IPS-18a (cell line): ENCODE results near the gene RNGTT.

Experiments used
- H3K27ac ChIP-seq: one replicate; pipeline ENCODE4 v1.5.1; 2013; ENCODE audit warnings: low read length
- H3K27me3 ChIP-seq: one replicate; pipeline ENCODE4 v1.6.1; 2013; ENCODE audit warnings: mild to moderate bottlenecking, low read length; ENCODE audit not compliant: control insufficient read depth, insufficient read depth
- H3K36me3 ChIP-seq: one replicate; pipeline ENCODE4 v1.6.1; 2013; ENCODE audit warnings: low read depth, low read length; ENCODE audit not compliant: control insufficient read depth
- H3K4me1 ChIP-seq: one replicate; pipeline ENCODE4 v1.6.1; 2013; ENCODE audit warnings: low read depth, low read length; ENCODE audit not compliant: control insufficient read depth
- H3K4me3 ChIP-seq: one replicate; pipeline ENCODE4 v1.5.1; 2013; ENCODE audit warnings: low read length
- H3K9ac ChIP-seq: one replicate; pipeline ENCODE4 v1.6.1; 2013; ENCODE audit warnings: mild to moderate bottlenecking, low read length, moderate library complexity
- H3K9me3 ChIP-seq: one replicate; pipeline ENCODE4 v1.6.1; 2013; ENCODE audit warnings: low read depth, low read length; ENCODE audit not compliant: control insufficient read depth

The RNGTT gene

GRCh38 chr6:88899569-88900316 is 63.7 kb downstream of the RNGTT start:
- H3K27me3 ChIP-seq = no peaks in the 10 kb centered on the region
- no peaks in the 10 kb centered on the region for H3K9me3 ChIP-seq
- no peak overlapping the region for H3K4me3 ChIP-seq
- H3K27ac ChIP-seq = no peak overlapping the region
- H3K9ac ChIP-seq = no peak overlapping the region
- H3K4me1 ChIP-seq = no peaks in the 10 kb centered on the region
- H3K36me3 ChIP-seq = no peaks in the 10 kb centered on the region

GRCh38 chr6:88895911-88896310 is 67.5 kb downstream of the RNGTT start:
- H3K36me3 ChIP-seq = no peaks in the 10 kb centered on the region
- H3K9me3 ChIP-seq = no peaks in the 10 kb centered on the region
- no peaks in the 10 kb centered on the region for H3K27me3 ChIP-seq
- H3K27ac ChIP-seq = no peak overlapping the region
- H3K9ac ChIP-seq = no peak overlapping the region
- no peaks in the 10 kb centered on the region for H3K4me1 ChIP-seq
- H3K4me3 ChIP-seq = no peak overlapping the region

GRCh38 chr6:88890860-88891845 is 72.3 kb downstream of the RNGTT start:
- Histone ChIP-seq H3K4me3 (no peak overlapping the region), H3K27ac (no peak overlapping the region), H3K9ac (no peak overlapping the region), H3K36me3 (peaks cover 2% of the 10 kb centered on the region), H3K4me1 (no peaks in the 10 kb centered on the region), H3K27me3 (no peaks in the 10 kb centered on the region), H3K9me3 (no peaks in the 10 kb centered on the region)

GRCh38 chr6:88890394-88890793 is 73.0 kb downstream of the RNGTT start:
- peaks cover 3% of the 10 kb centered on the region for H3K36me3 ChIP-seq
- H3K9me3 ChIP-seq = no peaks in the 10 kb centered on the region
- H3K4me3 ChIP-seq = no peak overlapping the region
- H3K4me1 ChIP-seq = no peaks in the 10 kb centered on the region
- no peaks in the 10 kb centered on the region for H3K27me3 ChIP-seq
- H3K9ac ChIP-seq = no peak overlapping the region
- no peak overlapping the region for H3K27ac ChIP-seq

GRCh38 chr6:88884361-88884760 is 79.1 kb downstream of the RNGTT start:
- Histone ChIP-seq H3K4me1 (peaks cover 4% of the 10 kb centered on the region), H3K27ac (no peak overlapping the region), H3K27me3 (no peaks in the 10 kb centered on the region), H3K36me3 (peaks cover 3% of the 10 kb centered on the region), H3K9ac (no peak overlapping the region), H3K9me3 (no peaks in the 10 kb centered on the region), H3K4me3 (no peak overlapping the region)

GRCh38 chr6:88882536-88882935 is 80.9 kb downstream of the RNGTT start:
- H3K4me3 ChIP-seq = no peak overlapping the region
- no peak overlapping the region for H3K27ac ChIP-seq
- no peak overlapping the region for H3K9ac ChIP-seq
- peaks cover 3% of the 10 kb centered on the region for H3K36me3 ChIP-seq
- H3K9me3 ChIP-seq = no peaks in the 10 kb centered on the region
- H3K27me3 ChIP-seq = no peaks in the 10 kb centered on the region
- peaks cover 4% of the 10 kb centered on the region for H3K4me1 ChIP-seq

- no peaks in the 10 kb centered on the region for H3K27me3 ChIP-seq
- H3K9ac ChIP-seq = no peak overlapping the region
Measured at GRCh38 chr6:88881451-88881850, 82.0 kb downstream of the RNGTT start.

GRCh38 chr6:88880021-88880420 is 83.4 kb downstream of the RNGTT start:
- Histone ChIP-seq H3K4me1 (peaks cover 4% of the 10 kb centered on the region), H3K27ac (no peak overlapping the region), H3K36me3 (no peaks in the 10 kb centered on the region), H3K27me3 (no peaks in the 10 kb centered on the region), H3K9me3 (no peaks in the 10 kb centered on the region), H3K4me3 (no peak overlapping the region), H3K9ac (no peak overlapping the region)

More at GRCh38 chr6:88881451-88881850, 82.0 kb downstream of the RNGTT start:
- Histone ChIP-seq H3K36me3 (peaks cover 3% of the 10 kb centered on the region), H3K9me3 (no peaks in the 10 kb centered on the region), H3K4me1 (peaks cover 4% of the 10 kb centered on the region), H3K4me3 (no peak overlapping the region), H3K27ac (no peak overlapping the region)

GRCh38 chr6:88877893-88878292 is 85.5 kb downstream of the RNGTT start:
- Histone ChIP-seq H3K27ac (no peak overlapping the region), H3K4me3 (no peak overlapping the region), H3K27me3 (no peaks in the 10 kb centered on the region), H3K9me3 (no peaks in the 10 kb centered on the region), H3K36me3 (no peaks in the 10 kb centered on the region), H3K9ac (no peak overlapping the region), H3K4me1 (peaks cover 4% of the 10 kb centered on the region)

- no peak overlapping the region for H3K27ac ChIP-seq
- H3K4me3 ChIP-seq = no peak overlapping the region
- H3K4me1 ChIP-seq = no peaks in the 10 kb centered on the region
- no peaks in the 10 kb centered on the region for H3K9me3 ChIP-seq
- H3K9ac ChIP-seq = no peak overlapping the region
- H3K36me3 ChIP-seq = no peaks in the 10 kb centered on the region
- H3K27me3 ChIP-seq = no peaks in the 10 kb centered on the region
Measured at GRCh38 chr6:88872962-88873361, 90.5 kb downstream of the RNGTT start.

- H3K4me3 ChIP-seq = no peak overlapping the region
- H3K27me3 ChIP-seq = no peaks in the 10 kb centered on the region
- H3K9ac ChIP-seq = no peak overlapping the region
- no peaks in the 10 kb centered on the region for H3K4me1 ChIP-seq
- no peaks in the 10 kb centered on the region for H3K36me3 ChIP-seq
- no peaks in the 10 kb centered on the region for H3K9me3 ChIP-seq
- no peak overlapping the region for H3K27ac ChIP-seq
Measured at GRCh38 chr6:88871498-88871897, 91.9 kb downstream of the RNGTT start.
